Activated effector memory CD4-positive, alpha-beta T cell treated with anti-CD3 and anti-CD28 coated beads, Interleukin-2, amount 50 U/mL, for 16 hours (primary cell): ENCODE data around the gene SERPINB2.
"Not testable (repeated sequence)": the region's sequence is repeated elsewhere in the genome, so short reads cannot be mapped to it uniquely, and the experiment has no call there.

ENCODE experiments used
- DNase-seq: peaks from one replicate; pipeline ENCODE4 v3.0.0-alpha.2; 2020

SERPINB2 gene

DNA sequence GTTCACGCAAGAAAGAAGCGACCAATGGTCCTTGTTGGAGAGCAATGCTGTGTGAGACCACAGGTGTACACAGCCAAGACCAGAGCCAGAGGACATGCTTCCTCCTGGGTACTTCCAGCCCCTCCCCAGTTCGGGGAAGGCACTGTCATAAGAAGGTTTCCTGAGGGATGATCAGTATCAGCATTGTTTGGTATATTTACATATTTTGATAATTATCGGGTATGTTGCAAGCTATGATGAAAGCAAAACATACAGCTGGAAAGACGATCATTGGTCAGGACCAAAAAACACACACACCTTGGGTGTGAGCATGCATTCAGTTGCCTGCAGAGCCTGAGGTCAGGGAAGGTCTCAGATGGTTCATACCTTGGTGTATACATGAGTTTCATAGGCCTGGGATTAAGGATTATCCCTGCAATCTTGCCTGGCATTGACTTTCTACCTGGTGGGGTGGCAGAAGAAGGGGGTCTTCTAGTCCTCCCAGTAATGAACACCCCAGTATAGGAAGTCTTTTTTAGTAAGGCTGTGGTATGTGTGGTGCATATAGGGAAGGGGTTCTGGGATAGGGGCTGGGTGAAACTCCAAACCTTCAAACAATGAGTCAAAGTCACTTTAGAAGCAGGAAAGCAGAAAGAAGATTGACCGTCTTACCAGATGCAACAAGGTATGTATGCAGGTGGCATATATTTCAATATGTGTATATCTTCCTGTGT, 2.9 kb downstream of the SERPINB2 start:
- no peak for DNase-seq

DNA sequence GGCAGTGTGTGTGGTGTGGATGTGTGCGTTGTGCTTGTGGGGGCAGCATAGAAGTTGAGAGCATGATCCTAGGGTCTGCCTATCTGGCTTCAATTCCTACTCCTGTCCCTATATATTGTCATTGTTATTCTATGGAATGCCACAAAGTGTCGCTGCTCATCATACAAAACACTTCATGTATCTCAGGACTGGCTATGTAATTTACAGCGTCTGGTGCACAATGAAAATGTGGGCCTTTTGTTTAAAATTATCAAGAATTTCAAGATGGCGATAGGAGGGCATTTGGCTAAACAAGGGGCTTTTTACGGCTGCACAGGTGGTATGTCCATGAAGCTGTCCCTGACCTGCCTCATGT, 3.4 kb downstream of the SERPINB2 start:
- DNase-seq: no peak

DNA sequence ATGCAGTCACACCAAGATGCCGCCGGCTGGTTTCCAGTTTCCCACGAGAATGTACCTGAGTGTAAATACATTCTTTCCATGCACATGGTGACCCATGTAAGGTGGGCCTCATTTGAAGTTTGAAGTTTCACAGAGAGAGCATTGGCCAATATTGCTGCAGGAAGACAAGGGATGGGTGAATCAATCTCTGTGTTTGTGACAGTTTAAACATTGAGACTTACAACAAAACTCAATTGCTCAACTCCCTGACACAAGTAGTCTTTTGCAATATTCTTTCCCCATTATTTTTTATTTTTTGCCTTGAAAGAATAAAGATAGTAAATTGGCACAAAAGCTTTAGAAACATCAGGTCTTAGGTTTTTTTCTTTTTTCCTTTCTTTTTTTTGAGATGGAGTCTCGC, 5.1 kb downstream of the SERPINB2 start:
- no peak for DNase-seq

DNA sequence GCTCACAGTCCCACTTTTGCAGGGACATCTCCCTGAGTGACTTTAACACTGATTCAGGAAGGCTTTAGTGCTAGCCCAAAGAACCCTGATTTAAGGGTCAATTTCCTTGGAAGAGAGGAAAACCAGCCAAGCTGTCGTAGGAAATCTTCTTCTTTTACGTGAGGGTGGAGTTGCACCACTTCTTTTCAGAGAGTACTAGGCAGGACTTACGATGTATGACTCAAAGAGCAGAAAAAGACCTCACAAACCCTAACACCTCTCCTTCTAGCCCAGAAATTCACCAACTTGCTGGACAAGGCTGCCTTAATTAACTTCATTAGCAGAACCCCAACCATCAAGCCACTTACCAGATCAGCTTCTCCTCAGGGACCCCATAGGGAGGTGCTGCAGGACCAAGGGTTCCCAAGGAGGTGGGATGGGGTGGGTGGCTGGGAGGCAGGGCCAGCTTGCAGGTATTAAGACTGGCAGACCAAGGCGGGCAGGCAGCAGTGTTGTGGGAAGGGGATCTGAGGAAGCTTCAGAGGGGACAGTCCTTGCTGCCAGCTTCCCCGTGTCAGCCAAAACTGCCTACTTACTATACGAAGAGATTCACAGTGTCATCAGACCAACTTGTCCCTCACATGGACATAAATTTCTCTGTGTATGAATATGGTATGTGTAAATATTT, 6.7 kb downstream of the SERPINB2 start:
- no peak for DNase-seq

DNA sequence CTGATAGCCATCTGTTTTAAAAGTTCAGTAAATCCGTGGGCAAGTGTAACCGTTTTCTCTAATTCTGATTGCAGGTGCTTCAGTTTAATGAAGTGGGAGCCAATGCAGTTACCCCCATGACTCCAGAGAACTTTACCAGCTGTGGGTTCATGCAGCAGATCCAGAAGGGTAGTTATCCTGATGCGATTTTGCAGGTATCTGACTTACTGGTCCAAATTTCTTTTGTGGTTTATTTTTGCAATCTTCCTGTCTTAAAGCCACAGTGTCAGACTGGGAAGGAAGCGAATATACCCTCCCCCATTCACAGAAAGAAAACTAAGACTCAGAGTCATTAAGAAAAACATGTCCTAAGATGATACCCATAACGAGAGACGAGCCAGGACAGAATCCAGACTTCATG, 7.7 kb downstream of the SERPINB2 start:
- DNase-seq: no peak

DNA sequence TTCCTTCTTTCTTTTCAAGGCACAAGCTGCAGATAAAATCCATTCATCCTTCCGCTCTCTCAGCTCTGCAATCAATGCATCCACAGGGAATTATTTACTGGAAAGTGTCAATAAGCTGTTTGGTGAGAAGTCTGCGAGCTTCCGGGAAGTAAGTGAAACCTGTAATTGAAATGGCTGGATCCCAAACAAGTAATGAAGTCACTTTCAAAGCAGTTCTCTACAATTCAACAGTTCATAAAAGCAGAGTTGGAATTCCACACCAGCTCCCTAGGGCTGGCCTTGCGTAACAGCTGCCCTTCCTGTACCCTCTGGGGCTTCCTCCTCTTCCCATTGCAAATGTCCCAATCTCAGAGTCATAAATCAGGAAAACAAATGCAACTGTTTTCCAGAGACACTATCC, 9.6 kb downstream of the SERPINB2 start:
- no peak for DNase-seq

DNA sequence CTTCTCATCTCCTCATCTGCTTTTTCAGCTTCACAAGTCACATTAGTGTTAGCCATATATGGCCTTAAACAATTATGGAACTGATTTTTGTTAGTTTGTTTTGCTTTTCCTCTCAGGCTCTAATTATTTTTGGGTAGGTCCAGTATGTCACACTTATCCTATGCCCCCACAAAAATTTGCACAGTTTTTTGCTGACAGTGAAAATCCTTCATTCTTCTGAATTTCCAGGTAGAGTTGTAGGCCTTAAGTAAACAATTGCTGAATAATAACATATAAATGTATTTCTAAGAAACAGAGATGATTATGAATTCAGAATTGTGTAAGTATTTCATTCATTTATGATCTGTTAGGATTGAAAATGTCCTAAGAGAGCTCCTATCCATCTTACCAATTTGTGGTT, 11.7 kb downstream of the SERPINB2 start:
- no peak for DNase-seq

DNA sequence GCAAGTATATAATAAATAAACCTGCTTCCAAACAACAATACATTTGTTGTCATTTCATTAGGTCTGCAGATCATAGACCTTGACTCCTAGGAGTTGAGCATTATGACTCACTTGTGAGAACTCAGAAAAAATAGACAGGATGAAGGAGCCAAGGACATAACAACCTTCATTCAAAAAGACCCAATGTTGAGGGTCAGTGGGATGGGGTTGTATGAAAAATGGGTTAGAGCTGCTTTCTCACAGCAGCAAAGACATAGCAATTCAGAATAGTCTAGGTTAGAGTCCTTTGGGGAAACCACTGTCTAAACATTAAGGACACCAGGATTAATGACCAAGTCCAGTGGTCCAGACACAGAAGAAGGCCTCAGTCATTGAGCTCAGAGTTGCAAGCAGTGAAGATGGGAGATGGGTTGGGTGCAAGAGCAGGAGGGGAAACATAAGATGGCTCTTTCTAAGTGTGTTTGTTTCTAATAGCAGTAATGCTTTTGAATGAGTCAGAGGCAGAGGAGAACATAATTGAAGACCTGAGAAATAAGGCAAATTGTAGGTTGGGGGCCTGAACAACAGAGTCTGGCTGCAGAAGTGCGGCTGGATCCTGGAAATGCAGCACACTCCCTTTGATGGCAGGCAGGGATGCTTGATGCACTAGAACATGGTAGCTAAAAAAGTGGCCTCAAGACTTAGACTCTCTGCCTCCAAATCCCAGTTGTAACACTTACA, 16.5 kb downstream of the SERPINB2 start:
- no peak for DNase-seq

DNA sequence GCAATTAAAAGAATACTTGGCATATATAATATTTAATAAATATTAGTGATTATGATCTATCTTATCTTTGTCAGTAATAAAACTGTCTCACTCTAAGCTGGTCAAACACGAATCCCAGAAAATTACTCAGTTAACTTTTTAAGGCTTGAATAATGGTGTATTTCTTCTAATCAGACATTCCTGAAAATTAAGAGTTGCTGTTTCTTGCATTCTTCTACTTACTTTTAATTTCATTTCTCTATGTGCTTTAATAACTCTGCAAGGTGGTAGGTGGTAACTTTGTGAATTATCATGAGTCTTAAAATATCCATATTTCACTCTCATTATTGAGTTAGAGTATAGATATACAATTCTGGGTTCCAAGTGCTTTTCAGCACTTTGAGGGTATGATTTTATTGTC, 17.2 kb downstream of the SERPINB2 start:
- no peak for DNase-seq

DNA sequence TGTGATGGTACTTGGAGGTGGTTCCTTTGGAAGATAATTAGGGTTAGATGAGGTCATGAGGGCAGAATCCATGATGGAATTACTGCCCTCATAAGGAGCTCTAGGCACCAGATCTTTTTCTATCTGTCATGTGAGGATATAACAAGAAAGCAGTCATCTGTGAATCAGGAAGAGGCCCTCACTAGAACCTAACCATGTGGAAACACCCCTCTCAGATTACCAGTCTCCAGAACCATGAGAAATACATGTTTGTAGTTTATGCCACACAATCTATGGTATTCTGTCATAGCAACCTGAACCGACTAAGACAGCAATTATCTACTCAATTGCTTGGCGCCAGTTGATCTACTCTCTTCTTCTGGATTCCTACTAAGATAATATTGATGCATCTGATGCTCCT, 17.9 kb downstream of the SERPINB2 start:
- no peak for DNase-seq

DNA sequence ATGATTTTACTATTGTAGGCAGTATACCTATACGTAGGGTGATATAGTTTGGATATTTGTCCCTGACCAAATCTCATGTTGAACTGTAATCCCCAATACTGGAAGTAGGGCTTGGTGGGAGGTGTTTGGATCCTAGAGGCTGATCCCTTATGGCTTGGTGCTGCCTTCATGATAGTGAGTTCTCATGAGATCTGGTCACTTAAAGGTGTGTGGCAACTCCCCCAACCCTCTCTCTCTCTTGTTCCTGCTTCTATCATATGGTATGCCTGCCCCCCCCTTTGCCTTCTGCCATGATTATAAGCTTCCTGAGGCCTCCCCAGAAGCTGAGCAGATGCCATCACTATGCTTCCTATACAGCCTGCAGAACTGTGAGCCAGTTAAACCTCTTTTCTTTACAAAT, 18.6 kb downstream of the SERPINB2 start:
- no peak for DNase-seq

DNA sequence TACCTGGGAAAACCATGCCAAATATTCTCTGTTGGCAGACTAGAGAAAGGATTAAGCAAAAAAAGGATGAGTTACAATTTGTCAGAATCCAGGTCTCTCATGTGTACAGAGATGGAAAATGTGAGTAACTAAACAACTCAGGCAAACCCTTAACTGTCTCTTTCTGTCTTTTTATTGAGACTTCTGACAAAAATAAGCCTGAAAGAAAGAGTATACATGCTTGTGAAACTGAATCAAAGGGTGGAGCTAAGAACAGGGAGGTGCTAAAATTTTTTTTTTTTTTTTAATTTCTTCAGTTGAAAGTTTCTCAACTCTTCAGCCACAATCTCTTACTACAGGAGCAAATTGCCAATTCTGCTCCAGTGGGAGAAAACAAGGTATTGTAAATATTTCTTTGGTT, 20.2 kb downstream of the SERPINB2 start, which contains the start of gene SERPINB10:
Gene SERPINB10, plus strand, starts transcription at position 295 of the 400 bp plus-strand sequence. CDS start 7,553 bp downstream, outside the sequence.
- no peak for DNase-seq

DNA sequence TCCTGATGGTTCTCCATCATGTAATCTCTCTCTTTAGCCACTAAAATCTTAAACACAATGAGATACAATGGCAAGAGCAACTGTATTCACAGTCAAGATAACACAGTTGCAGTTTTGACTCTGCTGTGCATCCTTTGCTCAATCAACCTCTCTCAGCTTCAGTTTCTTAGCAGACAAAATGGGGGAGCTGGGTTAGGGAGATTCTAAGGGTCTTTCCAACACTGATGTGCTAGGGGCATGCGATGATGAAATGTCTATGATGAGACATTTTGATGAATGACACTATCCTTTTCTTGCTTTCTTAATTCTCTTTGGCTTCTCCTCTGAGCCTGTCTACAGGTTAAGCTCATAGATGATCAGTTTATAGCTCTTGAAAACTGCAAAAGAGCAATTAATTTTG, 21.4 kb downstream of the SERPINB2 start:
- no peak for DNase-seq

DNA sequence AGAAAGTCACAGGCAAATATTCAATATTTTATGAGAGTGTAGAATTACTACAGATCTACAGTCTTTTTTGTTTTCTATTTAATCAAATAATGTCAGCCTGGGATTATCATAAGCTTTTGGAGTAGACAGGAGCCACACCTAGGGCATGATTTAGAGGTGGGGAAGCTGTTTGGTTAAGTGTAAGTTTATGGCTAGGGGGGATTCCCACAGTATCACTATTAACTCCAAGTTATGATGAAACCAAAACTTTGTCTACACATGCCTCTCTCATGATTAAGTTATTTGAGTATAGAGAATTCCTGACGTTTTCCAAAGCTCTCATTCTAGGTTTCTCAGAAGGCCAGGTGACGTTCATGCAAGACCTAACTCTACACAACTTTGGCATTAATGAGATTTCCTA, 22.4 kb downstream of the SERPINB2 start:
- no peak for DNase-seq

DNA sequence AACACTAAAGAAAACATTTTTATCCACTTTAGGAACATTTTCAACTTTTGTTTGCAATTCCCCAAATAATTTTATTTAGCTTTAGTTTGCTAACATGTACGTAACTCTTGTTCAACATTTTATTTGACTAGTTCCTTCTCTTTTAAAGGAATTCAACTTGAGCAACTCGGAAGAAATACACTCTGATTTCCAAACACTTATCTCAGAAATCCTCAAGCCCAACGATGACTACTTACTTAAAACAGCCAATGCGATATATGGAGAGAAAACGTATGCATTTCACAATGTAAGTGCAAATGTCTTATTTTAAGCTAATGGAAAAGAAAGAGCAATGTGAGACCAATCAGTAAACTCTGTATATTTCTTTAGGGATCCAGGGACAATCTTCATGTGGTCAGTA, 30.3 kb downstream of the SERPINB2 start:
- no peak for DNase-seq

DNA sequence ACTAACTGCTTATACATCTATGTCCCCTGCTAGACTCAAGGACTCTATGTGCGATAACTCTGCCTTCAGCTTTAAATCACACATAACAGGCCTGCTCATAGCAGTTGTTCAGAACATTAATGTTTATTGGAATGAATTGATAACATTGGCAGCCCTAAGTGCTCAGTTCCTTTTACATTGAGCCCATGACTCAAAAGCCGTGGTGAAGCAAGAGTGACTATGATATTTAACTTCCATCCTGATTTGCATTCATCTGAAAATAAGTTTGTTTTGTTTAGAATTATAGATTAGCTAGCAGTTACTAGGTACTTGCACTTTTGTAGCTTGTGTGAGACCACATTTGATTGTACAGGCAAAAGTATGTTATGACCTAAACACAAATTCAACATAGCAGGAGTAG, 34.5 kb downstream of the SERPINB2 start:
- no peak for DNase-seq

DNA sequence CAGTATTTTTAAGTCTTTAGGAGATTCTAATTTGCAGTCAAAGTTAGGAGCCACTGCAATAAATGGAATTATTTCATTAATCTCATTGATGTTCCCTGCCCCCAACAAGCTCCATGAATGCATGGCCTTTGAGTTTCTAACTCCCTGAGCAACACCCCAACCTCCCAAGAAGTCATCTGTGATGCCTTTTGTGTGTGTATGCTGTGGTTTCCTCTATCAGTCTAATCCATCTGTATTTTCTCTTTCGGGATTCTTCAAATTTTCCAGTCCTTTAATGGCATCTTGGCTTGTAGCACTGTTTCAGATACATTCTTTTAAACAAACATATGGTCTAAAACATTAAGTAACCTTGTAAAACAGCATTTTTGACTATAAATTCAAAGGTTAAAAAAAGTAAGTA, 37.0 kb downstream of the SERPINB2 start:
- no peak for DNase-seq

DNA sequence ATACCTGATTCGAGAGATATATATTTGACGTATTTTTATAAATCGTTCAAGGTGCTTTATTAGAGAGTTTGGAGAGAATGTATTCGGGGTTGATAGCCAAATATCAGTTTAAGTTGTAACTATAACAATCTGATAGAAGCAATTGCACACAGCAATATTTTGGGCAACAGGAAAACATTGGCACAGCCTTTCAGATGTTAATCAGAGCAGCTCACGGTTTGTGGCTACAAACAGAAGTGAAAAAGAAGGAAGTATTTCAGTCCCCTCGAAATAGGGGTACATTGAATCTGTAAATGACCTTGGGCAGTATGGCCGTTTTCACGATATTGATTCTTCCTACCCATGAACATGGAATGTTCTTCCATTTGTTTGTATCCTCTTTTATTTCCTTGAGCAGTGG, 40.8 kb downstream of the SERPINB2 start:
- no peak for DNase-seq

DNA sequence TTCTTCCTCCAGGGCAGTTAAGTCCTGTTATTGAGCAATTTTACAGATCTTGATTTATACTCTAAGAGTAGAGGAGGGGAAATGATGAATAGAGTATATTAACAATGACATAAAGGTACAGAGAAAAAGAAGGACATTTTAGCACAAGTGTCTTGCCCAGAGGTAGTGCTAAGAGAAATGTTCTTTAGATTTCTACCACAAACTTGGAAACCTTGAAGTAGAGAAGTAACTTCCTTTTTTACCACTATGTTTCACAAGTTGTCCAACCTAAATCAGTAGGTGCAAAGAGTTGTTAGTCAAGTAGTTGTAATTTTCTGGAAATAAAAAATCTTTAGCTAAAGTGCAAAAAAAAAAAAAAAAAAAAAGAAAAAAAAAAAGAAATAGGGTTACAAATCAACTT, 41.9 kb downstream of the SERPINB2 start:
- DNase-seq: not testable (repeated sequence)

DNA sequence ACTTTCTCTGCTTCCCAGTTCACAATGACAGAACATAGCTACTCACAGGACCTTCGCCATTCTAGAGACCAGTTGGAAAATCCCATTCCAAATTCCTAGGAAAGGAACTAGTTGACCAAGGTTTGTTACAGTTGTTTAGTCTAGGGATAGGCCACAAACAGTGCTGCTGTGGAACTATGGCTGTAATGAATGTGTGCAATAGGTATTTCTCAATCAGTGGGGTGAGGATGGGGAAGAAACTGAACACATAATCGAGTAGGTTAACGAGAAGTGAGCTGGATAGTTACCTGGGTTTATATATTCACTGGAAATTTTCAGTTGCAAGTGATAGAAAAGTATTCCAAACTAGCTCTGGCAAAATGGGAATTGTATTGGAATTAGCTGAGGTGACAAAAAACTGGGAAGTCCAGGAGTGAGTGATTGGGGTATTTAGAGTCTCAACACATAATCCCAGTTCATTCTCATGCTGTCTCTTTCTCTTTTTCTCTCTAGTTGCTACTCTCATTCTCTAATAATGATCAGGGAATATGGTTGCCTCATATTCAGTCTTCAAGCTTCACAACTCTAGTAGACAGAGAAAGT, 43.4 kb downstream of the SERPINB2 start:
- no peak for DNase-seq

DNA sequence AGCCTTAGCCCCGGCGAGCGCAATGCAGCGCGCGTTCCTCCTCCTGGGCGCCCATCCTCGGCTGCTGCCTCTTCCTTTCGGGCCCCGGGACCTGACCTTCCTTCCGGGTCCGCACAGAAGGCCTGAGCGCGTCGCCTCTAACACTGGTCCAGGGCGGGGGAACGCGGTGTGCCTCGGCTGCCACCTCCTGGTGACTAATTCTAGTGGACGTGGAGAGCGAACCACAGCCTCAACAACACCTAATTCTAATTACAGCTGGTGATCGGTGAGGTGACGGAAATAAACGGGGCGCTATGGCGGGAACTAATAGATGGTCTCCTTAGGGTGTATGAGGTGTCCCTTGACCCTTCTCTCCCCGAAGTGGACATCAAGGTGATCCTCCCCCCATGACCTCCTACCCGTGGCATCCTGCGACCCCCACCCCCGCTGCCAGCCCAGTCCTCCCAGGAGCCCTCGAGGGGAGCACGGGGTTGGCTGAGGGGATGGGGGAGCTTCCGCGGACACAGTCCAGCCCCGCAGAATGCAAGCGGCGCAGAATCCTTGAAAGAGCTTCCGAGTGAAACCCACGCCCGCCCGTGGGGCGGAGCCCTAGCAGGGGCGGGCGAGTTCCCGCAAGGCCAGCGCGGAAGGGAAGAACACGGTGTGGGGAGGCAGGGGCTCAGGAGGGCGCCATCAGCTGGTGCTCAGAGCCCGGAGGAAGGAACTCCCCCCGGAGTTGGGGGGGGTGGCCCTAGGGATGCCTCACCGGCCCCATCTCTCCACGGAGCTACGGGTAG, 48.8 kb downstream of the SERPINB2 start:
- peak; percentile 86 for DNase-seq

DNA sequence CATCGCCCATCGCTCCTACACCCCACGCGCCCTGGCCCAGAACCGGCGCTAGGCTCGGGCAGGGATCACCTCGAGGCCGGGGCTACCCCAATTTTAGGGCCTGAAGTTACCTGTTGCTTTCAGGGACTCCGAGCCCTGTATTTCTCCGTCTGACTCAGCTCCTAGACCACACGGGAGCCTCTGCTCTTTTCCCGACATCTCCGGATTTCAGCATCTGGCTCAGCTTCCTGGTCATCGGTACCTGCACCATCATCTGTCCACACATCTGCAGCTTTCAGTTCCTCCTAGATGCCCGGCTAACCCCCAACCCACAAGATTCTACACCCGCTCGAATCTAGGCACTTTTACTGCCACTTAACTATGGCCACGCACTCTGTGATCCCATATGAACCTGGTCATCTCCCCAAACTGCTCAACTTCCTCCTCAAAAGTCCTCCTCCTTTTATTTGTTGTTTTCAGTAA, 49.5 kb downstream of the SERPINB2 start:
- DNase-seq: no peak

DNA sequence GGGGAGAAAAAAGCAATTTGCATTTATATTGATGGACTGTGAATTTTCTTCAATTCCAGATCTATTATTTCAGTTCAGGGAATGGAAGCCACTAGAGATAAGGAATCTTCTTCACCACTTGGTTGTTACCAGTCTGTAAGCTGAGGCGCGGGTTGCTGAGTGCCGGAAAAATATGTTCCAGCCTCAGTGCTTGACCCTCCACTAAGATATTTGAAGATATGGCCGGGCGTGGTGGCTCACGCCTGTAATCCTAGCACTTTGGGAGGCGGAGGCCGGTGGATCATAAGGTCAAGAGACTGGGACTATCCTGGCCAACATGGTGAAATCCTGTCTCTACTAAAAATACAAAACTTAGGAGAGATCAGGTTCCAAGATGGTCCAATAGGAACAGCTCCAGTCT, 52.5 kb downstream of the SERPINB2 start:
- DNase-seq: no peak
